HEK293T (cell line): Measurements from ENCODE around the gene SLC37A2.

Experiments
- CTCF ChIA-PET: fragments of 350-600 bp; formaldehyde crosslinking; extraction: SDS; loops from one replicate; lab custom pipeline; 2021; ENCODE audit warnings: antibody characterized with exemption, inconsistent platforms; lab: Yijun Ruan, JAX
- POLR2A ChIA-PET: fragments of 350-600 bp; formaldehyde crosslinking; extraction: SDS; loops from one replicate; lab custom pipeline; 2020; ENCODE audit warnings: antibody characterized with exemption, inconsistent platforms; lab: Yijun Ruan, JAX
- DNase-seq: peaks from one replicate; pipeline ENCODE4 v3.0.0; 2012; ENCODE audit warnings: mixed read lengths; ENCODE audit errors: extremely low spot score
- ARNT ChIP-seq: fragments of 450-650 bp; IDR thresholded peaks from 2 replicates; pipeline ENCODE4 v1.6.1; 2017; ENCODE audit warnings: mild to moderate bottlenecking
- BHLHE40 ChIP-seq: fragments of 450-650 bp; IDR thresholded peaks from 2 replicates; pipeline ENCODE4 v1.6.1; 2016; ENCODE audit warnings: mild to moderate bottlenecking, moderate library complexity, borderline replicate concordance
- CTBP1 ChIP-seq: fragments of 450-650 bp; IDR thresholded peaks from 2 replicates; pipeline ENCODE4 v1.6.1; 2016; ENCODE audit warnings: borderline replicate concordance
- ELF4 ChIP-seq: fragments of 450-650 bp; IDR thresholded peaks from 2 replicates; pipeline ENCODE4 v1.6.1; 2017; ENCODE audit warnings: antibody characterized with exemption
- FOXA1 ChIP-seq: fragments of 450-650 bp; IDR thresholded peaks from 2 replicates; pipeline ENCODE4 v1.6.1; 2016; ENCODE audit warnings: mild to moderate bottlenecking
- FOXK2 ChIP-seq: fragments of 450-650 bp; IDR thresholded peaks from 2 replicates; pipeline ENCODE4 v1.6.1; 2016; ENCODE audit warnings: mild to moderate bottlenecking
- FOXM1 ChIP-seq: fragments of 450-650 bp; IDR thresholded peaks from 2 replicates; pipeline ENCODE4 v1.6.1; 2017; ENCODE audit warnings: mild to moderate bottlenecking, borderline replicate concordance
- HDGF ChIP-seq: fragments of 450-650 bp; IDR thresholded peaks from 2 replicates; pipeline ENCODE4 v1.6.1; 2017; ENCODE audit warnings: antibody characterized with exemption, borderline replicate concordance
- L3MBTL2 ChIP-seq: fragments of 450-650 bp; conservative IDR thresholded peaks from 2 replicates; pipeline ENCODE4 v1.6.1; 2016; ENCODE audit warnings: mild to moderate bottlenecking
- LEF1 ChIP-seq: fragments of 450-650 bp; IDR thresholded peaks from 2 replicates; pipeline ENCODE4 v1.6.1; 2017; ENCODE audit warnings: mild to moderate bottlenecking, borderline replicate concordance
- NFRKB ChIP-seq: fragments of 450-650 bp; IDR thresholded peaks from 2 replicates; pipeline ENCODE4 v1.6.1; 2016; ENCODE audit warnings: mild to moderate bottlenecking, moderate library complexity
- PKNOX1 ChIP-seq: fragments of 450-650 bp; IDR thresholded peaks from 2 replicates; pipeline ENCODE4 v1.6.1; 2016
- SP1 ChIP-seq: fragments of 450-650 bp; IDR thresholded peaks from 2 replicates; pipeline ENCODE4 v1.6.1; 2017
- SUZ12 ChIP-seq: fragments of 450-650 bp; IDR thresholded peaks from 2 replicates; pipeline ENCODE4 v1.6.1; 2016; ENCODE audit warnings: mild to moderate bottlenecking
- TARDBP ChIP-seq: fragments of 450-650 bp; IDR thresholded peaks from 2 replicates; pipeline ENCODE4 v1.6.1; 2016
- ZNF384 ChIP-seq: fragments of 450-650 bp; IDR thresholded peaks from 2 replicates; pipeline ENCODE4 v1.6.1; 2016

Gene SLC37A2

GRCh38 chr11:125132071-125132470 is 69.0 kb downstream of the SLC37A2 start:
- CTCF ChIA-PET = interaction anchor here (0.6 kb wide), 1 partner anchor 48 kb away, joined by 4 read pairs; no protein-coding TSS in a partner anchor
- POLR2A ChIA-PET = interaction anchor here (1.2 kb wide), 1 partner anchor 20 kb away, joined by 3 read pairs; the partner anchor contains the start of gene TMEM218
- no peak for DNase-seq
- TF ChIP-seq PKNOX1 = no peak
- no peak for TF ChIP-seq SUZ12
- no peak for TF ChIP-seq HDGF
- no peak for TF ChIP-seq NFRKB
- TF ChIP-seq ELF4 = no peak
- no peak for TF ChIP-seq BHLHE40
- TF ChIP-seq SP1 = no peak
- no peak for TF ChIP-seq ZNF384
- TF ChIP-seq L3MBTL2 = no peak
- TF ChIP-seq ARNT = no peak
- TF ChIP-seq FOXM1 = no peak

- CTCF ChIA-PET = interaction anchor here (0.6 kb wide), 1 partner anchor 47 kb away, joined by 4 read pairs; no protein-coding TSS in a partner anchor
- TF ChIP-seq SP1 (no peak), FOXK2 (no peak), HDGF (no peak), ELF4 (no peak), BHLHE40 (no peak), ZNF384 (no peak), TARDBP (no peak), CTBP1 (no peak)
- DNase-seq = no peak
- POLR2A ChIA-PET = interaction anchor here (1.2 kb wide), 1 partner anchor 21 kb away, joined by 3 read pairs; the partner anchor contains the start of gene TMEM218
Observed at GRCh38 chr11:125132596-125132995, 69.5 kb downstream of the SLC37A2 start.

GRCh38 chr11:125136001-125136400 is 72.9 kb downstream of the SLC37A2 start:
- TF ChIP-seq PKNOX1 (no peak), SUZ12 (no peak), ARNT (no peak)
- DNase-seq = no peak
- ChIA-PET POLR2A (no interaction called here), CTCF (no interaction called here)

GRCh38 chr11:125138966-125139365 is 75.9 kb downstream of the SLC37A2 start:
- CTCF ChIA-PET = no interaction called here
- POLR2A ChIA-PET = interaction anchor here (0.9 kb wide), 1 partner anchor 27 kb away, joined by 3 read pairs; no protein-coding TSS in a partner anchor
- DNase-seq = no peak
- no peak for TF ChIP-seq ARNT
- TF ChIP-seq NFRKB = no peak
- no peak for TF ChIP-seq SUZ12
- no peak for TF ChIP-seq ZNF384
- no peak for TF ChIP-seq LEF1
- no peak for TF ChIP-seq CTBP1
- no peak for TF ChIP-seq FOXK2
- TF ChIP-seq TARDBP = no peak
- TF ChIP-seq FOXA1 = no peak
- TF ChIP-seq SP1 = no peak
- TF ChIP-seq ELF4 = no peak
- no peak for TF ChIP-seq L3MBTL2
- TF ChIP-seq HDGF = no peak
- TF ChIP-seq FOXM1 = no peak
- no peak for TF ChIP-seq PKNOX1
- no peak for TF ChIP-seq BHLHE40

GRCh38 chr11:125139778-125140177 is 76.7 kb downstream of the SLC37A2 start:
- no peak for TF ChIP-seq FOXK2
- TF ChIP-seq SP1 = no peak
- no peak for TF ChIP-seq ARNT
- TF ChIP-seq TARDBP = no peak
- TF ChIP-seq CTBP1 = no peak
- no peak for TF ChIP-seq SUZ12
- TF ChIP-seq PKNOX1 = no peak
- no peak for TF ChIP-seq ELF4
- no peak for TF ChIP-seq FOXM1
- TF ChIP-seq FOXA1 = no peak
- TF ChIP-seq HDGF = no peak
- TF ChIP-seq NFRKB = no peak
- no peak for TF ChIP-seq L3MBTL2
- no peak for TF ChIP-seq BHLHE40
- TF ChIP-seq ZNF384 = no peak
- no peak for TF ChIP-seq LEF1
- CTCF ChIA-PET = interaction anchor here (1.1 to 1.3 kb wide), 2 partner anchors 17 to 48 kb away, joined by 3 to 6 read pairs; no protein-coding TSS in a partner anchor
- no peak for DNase-seq
- POLR2A ChIA-PET = interaction anchor here (1.9 kb wide), 1 partner anchor 28 kb away, joined by 7 read pairs; the partner anchor contains the start of gene TMEM218
